ENCODE data around the gene CYP17A1. TPM values are rescaled to one million over a fixed set of nuclear protein-coding genes. Genes with fewer than 3 reads are reported as not detected.

CYP17A1 gene
- total RNA-seq, 1 donor from 2014 or later, result not detected

DNA sequence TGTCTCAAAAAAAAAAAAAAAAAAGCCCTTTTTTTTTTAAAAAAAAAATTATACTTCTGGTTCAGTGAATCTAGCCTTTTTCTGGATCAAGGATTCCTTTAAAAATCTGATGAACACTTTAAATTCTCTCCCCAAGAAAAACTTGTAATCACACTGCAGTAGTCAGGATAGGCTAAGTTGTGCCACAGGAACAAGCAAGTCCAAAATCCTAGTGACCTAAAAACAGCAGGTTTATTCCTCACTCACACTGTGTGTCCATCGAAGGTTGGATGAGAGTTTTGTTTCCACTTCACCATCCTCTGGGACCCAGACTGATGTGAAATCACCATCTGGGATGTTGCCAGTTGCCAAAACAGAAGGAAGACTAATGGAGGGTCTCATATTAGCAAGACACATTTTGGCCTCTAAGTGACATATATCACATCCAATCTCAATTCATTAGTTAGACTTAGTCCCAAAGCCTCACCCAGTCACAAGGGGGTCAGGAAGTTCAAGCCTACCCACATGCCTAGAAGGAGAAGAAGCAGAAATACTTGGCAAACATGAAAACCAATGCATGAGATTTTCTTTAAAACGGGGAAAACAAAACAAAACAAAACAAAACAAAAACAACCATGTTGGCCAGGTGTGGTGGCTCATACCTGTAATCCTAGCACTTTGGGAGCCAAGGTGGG, 32.7 kb downstream of the CYP17A1 start:
- no peak for DNase-seq

DNA sequence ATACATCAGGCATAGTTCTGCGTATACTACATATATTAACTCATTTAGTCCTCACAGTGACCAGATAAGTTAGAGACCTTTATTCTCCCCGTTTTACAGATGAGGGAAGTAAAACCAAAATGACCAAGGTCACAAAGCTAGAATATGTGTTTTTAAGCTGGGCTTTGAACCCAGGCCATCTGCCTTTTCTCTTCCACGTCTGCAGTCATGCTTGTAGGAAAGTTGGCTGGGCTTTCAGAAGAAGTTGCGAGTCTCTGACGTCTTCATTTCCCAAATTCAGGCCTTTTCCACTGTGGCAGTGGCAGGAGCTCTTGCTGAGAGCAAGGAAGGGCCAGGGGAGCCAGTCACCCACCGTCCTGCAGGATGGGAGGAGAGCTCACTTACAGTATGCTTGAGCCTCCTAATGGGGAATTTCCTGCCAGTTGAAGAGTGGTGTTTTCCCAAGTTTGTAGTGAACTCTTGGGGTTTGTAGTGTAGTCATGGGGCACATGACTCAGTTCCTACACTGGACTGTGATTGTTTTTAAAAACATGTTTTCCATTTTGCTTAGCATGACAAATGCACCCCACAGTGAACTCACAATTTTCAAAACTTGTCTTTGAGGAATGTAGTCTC, 34.2 kb downstream of the CYP17A1 start:
- no peak for DNase-seq

DNA sequence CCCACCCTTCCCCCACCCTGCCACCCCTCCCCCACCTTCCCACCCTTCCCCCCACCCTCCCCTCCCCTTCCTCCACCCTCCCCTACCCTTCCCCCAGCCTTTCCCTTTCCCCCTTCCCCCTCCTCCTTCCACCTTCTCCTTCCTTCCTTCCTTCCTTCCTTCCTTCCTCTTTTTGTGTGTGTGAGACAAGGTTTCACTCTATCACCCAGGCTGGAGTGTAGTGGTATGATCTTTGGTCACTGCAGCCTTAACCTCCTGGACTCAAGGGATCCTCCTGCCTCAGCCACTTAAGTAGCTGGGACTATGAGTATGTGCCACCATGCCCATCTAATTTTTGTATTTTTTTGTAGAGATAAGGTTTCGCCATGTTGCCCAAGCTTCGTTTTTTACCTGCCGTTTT, 35.2 kb downstream of the CYP17A1 start:
- no peak for DNase-seq

DNA sequence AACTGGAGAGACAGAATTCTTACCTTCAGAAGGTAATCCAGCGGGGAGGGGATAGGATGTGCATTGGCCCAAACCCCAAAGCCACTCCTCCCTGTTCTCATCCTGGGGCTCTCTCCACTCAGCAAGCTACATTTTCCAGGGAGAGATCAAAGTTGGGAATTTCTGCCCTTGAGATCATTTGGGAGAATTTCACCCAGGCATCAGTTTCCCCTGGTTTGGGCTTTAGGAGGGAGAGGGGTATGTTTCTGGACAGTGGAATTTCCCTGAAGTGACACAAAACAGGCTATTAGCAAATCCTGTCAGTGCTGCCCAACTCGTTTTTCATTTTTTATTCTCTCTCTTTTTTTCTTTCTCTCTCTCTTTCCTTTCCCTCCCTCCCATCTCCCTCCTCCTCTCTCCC, 35.7 kb downstream of the CYP17A1 start:
- DNase-seq, result no peak

DNA sequence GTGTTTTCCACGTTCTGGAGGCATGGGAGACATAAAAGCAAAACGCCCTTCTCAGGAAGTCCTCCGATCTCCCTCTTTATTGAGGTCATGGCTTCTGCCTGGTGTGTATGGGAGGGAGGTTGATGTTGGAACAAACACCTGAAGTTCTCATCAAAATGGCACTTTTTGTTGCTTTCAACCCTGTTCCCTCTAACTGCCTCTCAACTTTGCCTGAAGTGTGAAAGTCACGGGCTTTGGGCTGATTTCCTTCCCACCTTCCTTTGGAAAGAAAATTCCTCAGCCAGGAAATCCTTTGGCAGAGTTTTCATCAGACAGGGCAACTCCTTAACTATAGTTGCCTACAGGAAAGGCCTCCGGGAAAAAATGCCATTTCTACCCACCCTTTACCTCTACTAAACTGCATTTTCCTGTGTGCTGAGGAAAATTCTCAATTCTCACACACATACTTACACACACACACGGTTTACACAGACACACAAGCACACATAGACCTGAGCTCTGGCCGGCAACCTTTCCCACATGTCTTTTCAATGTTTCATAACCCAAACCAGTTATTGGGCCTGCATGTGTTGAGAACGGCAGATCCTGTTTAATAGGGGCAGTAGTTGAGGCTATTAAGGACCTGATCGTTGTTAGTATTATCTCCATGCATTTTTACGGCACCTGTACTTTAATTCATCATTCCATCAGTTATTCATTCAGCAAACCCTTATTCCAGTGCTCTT, 36.4 kb downstream of the CYP17A1 start:
- DNase-seq, result no peak

DNA sequence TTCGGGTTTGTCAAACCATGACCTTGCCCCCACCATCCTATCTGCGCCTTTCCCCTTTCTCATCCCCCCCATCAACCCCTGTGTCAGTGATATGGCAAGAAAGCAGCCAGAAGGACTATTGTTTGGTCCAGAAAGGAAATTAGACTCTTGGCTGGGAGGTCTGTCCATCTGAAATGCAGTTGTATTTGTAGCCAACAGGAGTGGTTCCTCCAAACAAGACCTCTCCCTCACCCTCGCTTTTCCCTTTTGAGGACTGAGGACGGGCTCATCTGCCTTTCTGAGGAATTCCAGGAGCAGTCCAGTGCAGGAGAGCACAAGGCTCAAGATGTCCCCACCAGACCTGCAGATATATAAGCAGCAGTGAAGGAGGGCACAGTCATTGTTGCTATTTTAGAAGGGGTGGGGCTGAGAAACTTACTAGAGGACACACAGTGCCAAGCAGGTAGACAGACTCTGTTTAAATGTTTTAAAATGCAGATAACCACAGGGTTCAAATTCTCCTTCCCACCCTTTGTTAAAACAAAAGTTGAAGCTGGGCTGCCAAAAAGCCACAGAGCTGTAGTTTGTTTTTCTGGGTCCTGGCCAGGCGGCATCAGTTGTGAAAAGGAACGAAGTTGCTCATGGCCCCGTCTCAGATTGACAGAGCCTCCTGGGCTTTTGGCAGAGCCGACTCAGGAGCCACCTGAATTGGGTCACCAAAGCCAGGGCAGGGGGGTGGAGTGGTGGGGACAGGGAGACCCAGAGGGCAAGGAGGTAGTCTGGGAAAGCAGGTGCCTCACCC, 37.3 kb downstream of the CYP17A1 start:
- no peak for DNase-seq

DNA sequence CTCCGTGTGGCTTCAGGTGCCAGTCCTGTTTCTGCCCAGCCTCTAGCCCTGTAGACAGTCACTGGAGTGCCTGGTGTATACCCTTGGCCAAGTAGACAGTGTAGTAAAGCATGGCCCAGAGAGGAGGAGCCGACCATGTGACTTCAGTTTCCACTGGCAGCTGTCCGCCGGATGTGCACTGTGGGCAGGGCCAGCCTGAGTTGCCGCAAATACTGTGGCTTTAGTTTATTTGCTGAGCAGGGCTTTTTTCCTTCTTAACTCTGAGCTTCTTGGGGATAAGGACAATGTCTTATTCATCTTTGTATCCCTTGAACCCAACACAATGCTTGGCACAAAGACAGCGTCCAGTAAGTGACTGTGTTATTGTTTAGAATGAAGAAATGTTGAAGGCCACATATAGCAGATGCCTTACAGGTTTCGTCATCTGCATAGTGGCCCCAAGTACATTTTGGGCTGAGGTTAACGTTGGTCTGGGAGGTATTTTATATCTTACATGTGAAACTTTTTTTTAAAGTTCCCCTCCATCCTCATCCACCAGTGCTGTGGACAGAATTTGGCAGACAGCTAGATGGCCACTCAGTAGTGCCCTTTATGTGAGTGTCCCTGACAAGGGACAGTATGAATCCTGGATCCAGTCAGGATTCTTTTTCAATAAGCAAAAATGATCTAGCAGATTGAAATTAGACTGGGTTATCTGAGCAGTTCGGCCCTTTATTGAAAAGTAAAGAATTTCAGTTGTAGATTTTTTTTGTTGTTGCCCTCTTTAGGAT, 40.6 kb downstream of the CYP17A1 start:
- DNase-seq, result peak; percentile 38

DNA sequence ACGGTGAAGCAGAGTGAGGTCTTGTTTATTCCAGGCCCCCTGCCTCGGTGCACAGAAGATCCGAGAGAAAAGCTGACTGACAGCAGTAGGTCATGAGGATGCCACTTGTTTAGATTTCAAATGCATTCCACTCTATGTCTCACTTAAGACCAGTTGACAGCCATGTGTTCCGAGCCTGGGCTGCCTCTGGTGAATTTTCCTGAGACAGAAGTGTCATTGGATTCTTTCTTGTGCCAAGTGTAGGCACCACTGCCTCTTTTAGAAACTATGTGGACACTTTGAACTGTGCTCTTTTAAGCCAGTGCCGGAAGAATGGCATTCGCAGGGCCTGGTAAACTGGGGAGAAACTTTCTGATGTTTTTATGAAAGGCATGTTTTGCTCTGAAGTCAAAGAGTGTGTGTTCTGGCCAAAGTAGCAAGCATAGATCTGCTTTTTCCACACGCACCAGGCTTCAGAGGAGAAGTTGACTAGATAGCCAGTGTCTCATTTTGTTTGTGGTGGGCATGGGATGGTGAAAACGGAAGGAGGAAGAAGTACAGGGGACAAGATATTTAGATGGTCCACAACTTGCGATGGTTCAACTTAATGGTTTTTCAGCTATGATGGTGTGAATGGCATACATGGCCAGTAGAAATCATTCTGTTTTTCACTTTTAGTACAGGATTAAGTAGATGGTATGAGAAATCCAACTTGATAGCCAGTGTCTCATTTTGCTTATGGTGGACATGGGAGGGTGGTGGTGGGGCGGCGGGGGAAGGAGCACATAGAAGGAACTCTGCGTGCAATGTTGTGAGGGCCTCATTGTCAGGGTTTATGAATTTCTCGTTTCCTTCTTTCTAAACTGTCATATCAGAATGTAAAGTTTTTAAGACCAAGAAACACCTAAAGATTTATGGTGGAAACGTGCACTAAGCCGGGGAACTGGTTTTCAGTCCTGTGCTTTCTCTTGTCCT, 41.5 kb downstream of the CYP17A1 start:
- no peak for DNase-seq

DNA sequence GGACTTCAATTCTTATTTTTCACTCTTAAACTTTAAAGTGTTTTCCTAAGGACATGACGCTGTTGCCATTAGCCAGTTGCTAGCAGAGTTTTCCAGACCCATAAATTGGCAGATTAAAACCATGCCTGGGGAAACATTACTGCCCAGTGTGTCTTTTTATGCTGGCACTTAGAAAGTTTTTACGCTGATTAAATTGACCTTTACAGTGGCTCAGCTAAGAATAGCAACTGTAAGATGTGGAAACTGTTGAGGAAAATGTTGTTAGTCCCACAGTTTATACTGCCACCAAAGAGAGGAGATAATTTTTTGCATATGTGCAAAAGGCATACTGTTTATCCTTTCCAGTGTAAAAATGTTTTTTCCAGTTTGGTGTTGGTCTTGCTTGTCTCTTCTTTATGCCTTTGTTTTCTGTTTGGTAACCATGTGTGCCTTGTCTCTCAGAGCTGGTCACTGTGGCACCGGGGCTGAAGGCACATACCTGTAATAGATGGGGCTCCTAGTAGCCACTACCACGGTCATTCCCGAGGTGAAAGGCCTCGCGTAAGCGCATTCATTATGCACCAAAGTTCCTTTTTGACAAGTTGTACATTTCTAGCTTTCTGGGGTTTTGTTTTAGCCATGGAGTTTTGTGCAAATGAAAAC, 45.3 kb downstream of the CYP17A1 start:
- DNase-seq, result no peak

DNA sequence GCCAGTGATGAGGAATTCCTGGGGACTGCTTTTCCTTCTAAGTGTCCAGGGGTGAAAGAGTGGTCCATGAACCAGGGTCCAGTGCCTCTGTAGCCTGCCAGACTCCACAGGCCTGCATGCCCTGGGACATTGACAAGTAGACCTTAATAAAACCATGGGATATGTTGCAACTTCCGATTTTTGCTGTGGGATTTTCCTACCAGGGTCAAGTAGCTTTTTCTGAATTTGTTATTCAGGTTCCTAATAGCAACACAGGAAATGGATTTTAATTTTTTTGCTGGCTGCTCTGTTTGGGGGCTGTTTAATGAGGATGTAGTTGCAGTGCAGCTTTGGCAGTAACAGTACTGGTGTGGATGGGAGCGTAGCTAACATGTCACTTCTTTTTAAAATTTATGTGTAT, 51.4 kb downstream of the CYP17A1 start:
- DNase-seq, result no peak

DNA sequence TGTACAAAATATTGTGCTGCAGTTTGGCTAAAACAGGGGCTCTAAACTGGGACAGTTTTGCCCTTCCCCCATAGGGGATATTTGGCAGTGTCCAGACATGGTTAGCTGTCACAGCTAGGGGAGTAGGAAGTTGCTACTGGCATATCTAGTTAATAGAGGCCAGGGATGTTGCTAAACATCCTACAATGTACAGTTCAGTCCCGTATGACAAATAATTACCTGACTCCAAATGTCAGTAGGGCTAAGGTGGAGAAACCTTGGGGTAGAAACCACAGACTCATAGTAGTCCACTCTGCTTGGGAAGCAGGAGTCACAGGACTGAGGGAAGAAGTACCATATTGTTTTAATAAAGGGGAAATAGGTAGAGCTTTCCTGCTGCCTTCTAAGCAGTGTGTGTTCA, 53.6 kb downstream of the CYP17A1 start:
- no peak for DNase-seq

DNA sequence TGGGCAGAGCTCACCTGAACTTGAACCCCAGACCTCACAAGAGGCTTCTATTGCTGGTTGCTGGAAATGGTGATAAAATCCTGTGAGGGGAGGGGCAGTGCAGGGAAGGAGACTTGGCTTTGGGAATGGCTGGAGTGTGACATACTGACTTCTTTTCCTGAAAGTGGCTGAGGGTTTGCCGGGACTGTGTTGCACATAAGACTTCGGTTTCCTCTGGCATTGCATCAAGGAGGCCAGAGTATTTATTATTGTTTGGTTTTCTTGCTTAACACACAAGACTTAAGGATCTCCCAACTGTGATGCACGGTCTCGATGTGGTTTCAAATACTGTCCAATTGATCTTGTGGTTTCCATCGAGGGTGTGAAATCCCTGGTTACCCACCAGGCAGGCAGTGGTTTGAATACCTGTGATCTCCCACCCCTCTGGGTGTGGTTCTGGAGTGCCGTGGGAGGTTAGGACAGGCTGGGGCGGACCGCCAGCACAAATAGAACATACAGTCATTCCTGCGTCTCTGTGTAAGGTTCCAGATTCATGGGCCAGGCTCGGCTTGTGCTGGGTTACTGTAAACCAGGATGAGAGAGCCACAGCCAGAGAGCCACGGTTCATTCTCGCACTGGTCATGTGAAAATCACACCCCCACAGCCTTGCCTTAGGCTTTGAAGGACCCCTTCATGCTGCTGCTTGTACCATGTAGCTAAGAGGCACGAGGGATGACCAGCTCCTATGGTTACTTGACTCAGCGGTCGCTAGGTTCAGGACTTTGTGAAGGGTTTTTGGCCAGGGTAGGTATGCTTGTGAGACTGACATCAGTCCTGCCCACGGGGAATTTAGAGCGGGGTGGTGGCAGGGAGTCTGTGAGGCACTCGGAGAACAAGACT, 54.3 kb downstream of the CYP17A1 start:
- no peak for DNase-seq

DNA sequence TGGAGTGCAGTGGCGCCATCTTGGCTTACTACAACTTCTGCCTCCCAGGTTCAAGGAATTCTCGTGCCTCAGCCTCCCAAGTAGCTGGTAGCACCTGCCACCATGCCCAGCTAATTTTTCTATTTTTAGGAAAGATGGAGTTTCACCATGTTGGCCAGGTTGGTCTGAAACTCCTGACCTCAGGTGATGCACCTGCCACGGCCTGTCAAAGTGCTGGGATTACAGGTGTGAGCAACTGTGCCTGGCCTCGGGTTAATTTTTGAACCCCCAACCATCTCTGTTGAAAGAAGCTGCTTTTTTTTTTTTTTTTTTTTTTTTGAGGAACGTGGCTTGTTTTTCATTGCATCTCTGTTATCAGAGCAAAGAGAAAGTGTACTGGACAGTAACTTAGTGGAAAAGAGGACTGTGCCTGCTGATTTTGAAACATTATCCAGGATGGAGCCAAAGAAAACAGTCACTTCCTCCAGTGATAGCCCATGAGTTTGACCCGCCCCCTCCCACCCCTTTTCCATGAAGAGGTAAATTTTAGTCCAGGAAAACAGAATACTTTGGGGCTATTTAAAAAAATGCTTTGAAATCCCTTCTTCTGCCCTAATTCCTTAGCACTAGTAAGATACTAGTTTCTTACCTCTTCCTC, 55.2 kb downstream of the CYP17A1 start:
- no peak for DNase-seq

DNA sequence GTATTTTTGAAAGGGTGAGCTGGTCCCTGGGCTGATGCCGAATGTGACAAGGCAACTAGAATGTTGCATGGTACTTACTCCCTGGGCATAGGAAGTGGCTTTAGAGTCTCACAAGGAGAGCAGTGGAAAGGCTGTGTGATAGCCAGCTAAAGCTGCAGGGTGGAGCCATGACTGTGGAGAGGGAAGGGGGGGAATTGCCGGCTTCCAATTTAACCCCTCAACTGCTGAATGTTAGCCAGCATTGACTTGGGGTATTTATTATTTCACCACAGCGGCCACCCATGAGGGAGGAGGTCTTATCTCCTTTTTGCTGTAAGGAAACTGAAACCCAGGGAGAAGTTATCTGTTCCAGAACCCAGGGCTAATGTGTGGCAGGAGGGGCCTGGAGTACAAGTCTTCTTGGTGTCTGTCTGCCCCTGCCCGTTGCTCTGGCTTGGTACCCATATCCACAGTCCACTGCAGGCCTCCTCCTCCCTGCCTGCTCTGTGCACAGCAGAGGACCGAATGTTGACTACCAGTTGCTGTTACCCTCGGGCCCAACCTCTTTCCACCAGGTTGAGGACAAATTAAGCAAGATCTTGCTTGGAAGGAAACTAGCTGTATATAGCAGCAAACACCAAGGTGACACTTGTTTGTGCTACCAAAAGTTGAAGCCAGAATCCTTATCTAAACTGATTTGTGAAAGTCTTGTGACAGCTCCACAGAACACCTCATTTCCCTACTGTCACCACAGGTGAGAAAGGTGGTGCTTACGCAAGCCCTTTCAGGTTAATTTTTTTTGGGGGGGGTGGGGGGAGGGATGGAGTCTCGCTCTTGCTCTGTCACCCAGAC, 55.9 kb downstream of the CYP17A1 start:
- no peak for DNase-seq
